Neural cell (in vitro differentiated cells): ENCODE measurements around the gene AREG. TPM values are rescaled to one million over a fixed set of nuclear protein-coding genes. Genes with fewer than 3 reads are reported as not detected.

Experiments used
- H2AFZ ChIP-seq: fragments of 200-600, 300-800 bp; sonication (generic), shearing (Covaris generic); 2 replicates; pipeline ENCODE4 v1.6.0; 2014; ENCODE audit warnings: low read depth, mild to moderate bottlenecking, antibody characterized with exemption, low read length, moderate library complexity
- H3F3A ChIP-seq: fragments of 200-600 bp; shearing (Covaris generic); 2 replicates; pipeline ENCODE4 v1.6.1; 2016; ENCODE audit warnings: mild to moderate bottlenecking, moderate library complexity, mixed read lengths, antibody characterized with exemption, low read length; ENCODE audit not compliant: insufficient read depth, poor library complexity, severe bottlenecking
- H3K27ac ChIP-seq: fragments of 200-600, 300-800 bp; sonication (generic), shearing (Covaris generic); 2 replicates; pipeline ENCODE4 v1.5.1; 2014; ENCODE audit warnings: mild to moderate bottlenecking, low read length, moderate library complexity
- H3K27me3 ChIP-seq: fragments of 300-800, 200-600 bp; sonication (generic), shearing (Covaris generic); 2 replicates; pipeline ENCODE4 v1.6.0; 2014; ENCODE audit warnings: mild to moderate bottlenecking, low read depth, low read length, moderate library complexity; ENCODE audit not compliant: insufficient read depth
- H3K36me3 ChIP-seq: fragments of 300-800, 200-600 bp; sonication (generic), shearing (Covaris generic); 2 replicates; pipeline ENCODE4 v1.5.1; 2014; ENCODE audit warnings: mild to moderate bottlenecking, antibody characterized with exemption, low read length, moderate library complexity; ENCODE audit not compliant: insufficient read depth
- H3K4me2 ChIP-seq: fragments of 300-800, 200-600 bp; sonication (generic), shearing (Covaris generic); 2 replicates; pipeline ENCODE4 v1.6.0; 2014; ENCODE audit warnings: mild to moderate bottlenecking, low read length
- H3K4me3 ChIP-seq: fragments of 300-800, 200-600 bp; sonication (generic), shearing (Covaris generic); 2 replicates; pipeline ENCODE4 v1.5.1; 2014; ENCODE audit warnings: mild to moderate bottlenecking, low read length, moderate library complexity
- H3K79me2 ChIP-seq: fragments of 200-600 bp; shearing (Covaris generic); replicated peaks from 2 replicates; pipeline ENCODE4 v1.6.0; 2014; ENCODE audit warnings: mild to moderate bottlenecking, low read length, moderate library complexity; ENCODE audit not compliant: insufficient read depth
- H3K9ac ChIP-seq: fragments of 300-800, 200-600 bp; sonication (generic), shearing (Covaris generic); 2 replicates; pipeline ENCODE4 v1.6.1; 2016; ENCODE audit warnings: mild to moderate bottlenecking, low read length, mixed read lengths
- H3K9me2 ChIP-seq: fragments of 200-600 bp; shearing (Covaris generic); 2 replicates; pipeline ENCODE4 v1.6.1; 2016; ENCODE audit warnings: mild to moderate bottlenecking, low read length, mixed read lengths; ENCODE audit not compliant: insufficient read depth
- H3K9me3 ChIP-seq: fragments of 200-600, 300-800 bp; sonication (generic), shearing (Covaris generic); 2 replicates; pipeline ENCODE4 v1.6.1; 2016; ENCODE audit warnings: mild to moderate bottlenecking, mixed run types, low read length, moderate library complexity, mixed read lengths
- H4K20me1 ChIP-seq: fragments of 200-600 bp; shearing (Covaris generic); 2 replicates; pipeline ENCODE4 v1.6.1; 2016; ENCODE audit warnings: mild to moderate bottlenecking, mixed run types; ENCODE audit not compliant: insufficient read depth
- EP300 ChIP-seq: fragments of 450-650 bp; conservative IDR thresholded peaks from 2 replicates; pipeline ENCODE4 v1.6.1; 2014; ENCODE audit warnings: antibody characterized with exemption, mild to moderate bottlenecking, moderate library complexity; ENCODE audit not compliant: poor library complexity, severe bottlenecking
- EZH2 ChIP-seq: fragments of 200-600, 300-800 bp; shearing (Covaris generic), sonication (generic); IDR thresholded peaks from 2 replicates; pipeline ENCODE4 v1.6.1; 2014; ENCODE audit warnings: antibody characterized with exemption, low read length, borderline replicate concordance, mild to moderate bottlenecking; ENCODE audit not compliant: insufficient read depth, poor library complexity, severe bottlenecking
- MXI1 ChIP-seq: fragments of 450-650 bp; conservative IDR thresholded peaks from 2 replicates; pipeline ENCODE4 v1.6.1; 2014; ENCODE audit warnings: antibody characterized with exemption, mild to moderate bottlenecking; ENCODE audit not compliant: poor library complexity, severe bottlenecking
- POLR2AphosphoS5 ChIP-seq: IDR thresholded peaks from 2 replicates; pipeline ENCODE4 v1.6.1; 2012
- RAD21 ChIP-seq: fragments of 450-650 bp; conservative IDR thresholded peaks from 2 replicates; pipeline ENCODE4 v1.6.1; 2014; ENCODE audit warnings: antibody characterized with exemption, mild to moderate bottlenecking, moderate library complexity
- SMC3 ChIP-seq: fragments of 450-650 bp; conservative IDR thresholded peaks from 2 replicates; pipeline ENCODE4 v1.6.1; 2014; ENCODE audit warnings: antibody characterized with exemption, mild to moderate bottlenecking, moderate library complexity; ENCODE audit not compliant: poor library complexity
- TAF1 ChIP-seq: IDR thresholded peaks from 2 replicates; pipeline ENCODE4 v1.6.1; 2012; ENCODE audit warnings: low read depth
- polyA plus RNA-seq: library from polyadenylated mRNA; depleted of rRNA; stranded (reverse); fragments of >200 nt; gene quantifications from 2 replicates; pipeline ENCODE4 v1.2.3, GENCODE V29; 2014
- TF ChIP-seq, protein P1 (sequence below): fragments of 450-650 bp; IDR thresholded peaks from 2 replicates; pipeline ENCODE4 v1.5.1; 2014; ENCODE audit warnings: antibody characterized with exemption, mild to moderate bottlenecking, moderate library complexity; ENCODE audit not compliant: poor library complexity, severe bottlenecking
- TF ChIP-seq, protein P2 (sequence below): IDR thresholded peaks from 2 replicates; pipeline ENCODE4 v1.6.1; 2012; ENCODE audit warnings: borderline replicate concordance

Gene AREG
- polyA plus RNA-seq, 1 donor from 2014 or later: not detected

DNA sequence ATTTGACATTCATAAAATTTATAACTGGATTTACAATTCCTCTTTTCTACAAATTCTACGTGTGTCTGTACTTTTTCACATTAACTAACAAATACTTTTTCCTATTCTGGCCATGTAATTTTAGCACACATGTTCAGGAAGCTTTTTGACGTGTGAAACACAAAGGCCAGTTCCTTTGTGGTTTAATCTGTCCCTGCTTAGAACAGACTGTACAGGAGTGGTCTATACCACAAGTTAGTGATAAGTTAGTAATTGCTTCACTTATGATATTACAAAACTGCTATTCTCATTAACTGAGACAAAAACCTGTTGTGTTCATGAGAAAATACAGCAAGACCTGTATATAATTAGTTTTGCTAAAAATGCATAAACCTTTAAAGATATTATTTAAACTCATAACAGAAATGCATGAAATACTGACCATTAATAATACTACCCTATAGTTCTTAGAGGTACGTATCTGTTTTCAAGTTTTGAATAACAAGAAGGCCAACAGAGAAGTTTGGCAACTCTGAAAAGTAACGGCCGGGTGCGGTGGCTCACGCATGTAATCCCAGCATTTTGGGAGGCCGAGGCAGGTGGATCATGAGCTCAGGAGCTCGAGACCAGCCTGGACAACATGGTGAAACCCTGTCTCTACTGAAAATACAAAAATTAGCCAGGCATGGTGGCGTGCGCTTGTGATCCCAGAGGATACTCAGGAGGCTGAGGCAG lies 13.7 kb upstream of the AREG start:
- Histone ChIP-seq H3K4me3 (no peak overlapping the region), H3F3A (no peaks in the 10 kb centered on the region), H3K9me3 (no peaks in the 10 kb centered on the region), H3K79me2 (no peaks in the 10 kb centered on the region), H4K20me1 (no peaks in the 10 kb centered on the region), H2AFZ (no peak overlapping the region), H3K27me3 (no peaks in the 10 kb centered on the region), H3K36me3 (no peaks in the 10 kb centered on the region), H3K27ac (no peak overlapping the region), H3K9me2 (no peaks in the 10 kb centered on the region), H3K4me2 (no peak overlapping the region), H3K9ac (no peak overlapping the region)
- TF ChIP-seq, protein P1, sequence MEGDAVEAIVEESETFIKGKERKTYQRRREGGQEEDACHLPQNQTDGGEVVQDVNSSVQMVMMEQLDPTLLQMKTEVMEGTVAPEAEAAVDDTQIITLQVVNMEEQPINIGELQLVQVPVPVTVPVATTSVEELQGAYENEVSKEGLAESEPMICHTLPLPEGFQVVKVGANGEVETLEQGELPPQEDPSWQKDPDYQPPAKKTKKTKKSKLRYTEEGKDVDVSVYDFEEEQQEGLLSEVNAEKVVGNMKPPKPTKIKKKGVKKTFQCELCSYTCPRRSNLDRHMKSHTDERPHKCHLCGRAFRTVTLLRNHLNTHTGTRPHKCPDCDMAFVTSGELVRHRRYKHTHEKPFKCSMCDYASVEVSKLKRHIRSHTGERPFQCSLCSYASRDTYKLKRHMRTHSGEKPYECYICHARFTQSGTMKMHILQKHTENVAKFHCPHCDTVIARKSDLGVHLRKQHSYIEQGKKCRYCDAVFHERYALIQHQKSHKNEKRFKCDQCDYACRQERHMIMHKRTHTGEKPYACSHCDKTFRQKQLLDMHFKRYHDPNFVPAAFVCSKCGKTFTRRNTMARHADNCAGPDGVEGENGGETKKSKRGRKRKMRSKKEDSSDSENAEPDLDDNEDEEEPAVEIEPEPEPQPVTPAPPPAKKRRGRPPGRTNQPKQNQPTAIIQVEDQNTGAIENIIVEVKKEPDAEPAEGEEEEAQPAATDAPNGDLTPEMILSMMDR: no peak
- no peak for TF ChIP-seq RAD21

DNA sequence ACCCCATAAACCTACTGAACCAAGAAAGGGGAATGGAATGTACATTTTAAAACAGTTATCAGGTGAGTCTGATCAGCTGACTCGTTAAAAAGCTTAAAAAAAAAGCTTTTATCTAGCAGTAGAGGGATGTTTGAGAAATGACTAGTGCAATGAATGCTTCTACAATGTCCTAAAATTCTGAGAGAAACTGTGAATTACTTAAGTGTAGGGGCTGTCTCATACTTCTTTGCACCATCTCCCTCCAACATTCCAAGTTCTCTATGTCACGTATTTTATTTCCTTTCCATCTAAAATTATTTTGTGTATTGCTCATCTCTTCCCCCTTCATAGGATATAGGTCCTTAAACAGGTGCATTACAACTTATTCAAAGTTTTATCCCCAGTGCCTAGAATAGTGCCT lies 11.9 kb upstream of the AREG start:
- H3K9me3 ChIP-seq: no peaks in the 10 kb centered on the region
- H3F3A ChIP-seq: no peaks in the 10 kb centered on the region
- no peak overlapping the region for H3K9ac ChIP-seq
- no peaks in the 10 kb centered on the region for H3K9me2 ChIP-seq
- H2AFZ ChIP-seq: no peak overlapping the region
- no peak overlapping the region for H3K4me2 ChIP-seq
- H3K4me3 ChIP-seq: no peak overlapping the region
- H3K36me3 ChIP-seq: no peaks in the 10 kb centered on the region
- H3K27me3 ChIP-seq: no peaks in the 10 kb centered on the region
- no peak overlapping the region for H3K27ac ChIP-seq
- no peaks in the 10 kb centered on the region for H4K20me1 ChIP-seq
- no peaks in the 10 kb centered on the region for H3K79me2 ChIP-seq
- no peak for TF ChIP-seq MXI1
- TF ChIP-seq TAF1: no peak
- no peak for TF ChIP-seq RAD21
- TF ChIP-seq, protein P2, sequence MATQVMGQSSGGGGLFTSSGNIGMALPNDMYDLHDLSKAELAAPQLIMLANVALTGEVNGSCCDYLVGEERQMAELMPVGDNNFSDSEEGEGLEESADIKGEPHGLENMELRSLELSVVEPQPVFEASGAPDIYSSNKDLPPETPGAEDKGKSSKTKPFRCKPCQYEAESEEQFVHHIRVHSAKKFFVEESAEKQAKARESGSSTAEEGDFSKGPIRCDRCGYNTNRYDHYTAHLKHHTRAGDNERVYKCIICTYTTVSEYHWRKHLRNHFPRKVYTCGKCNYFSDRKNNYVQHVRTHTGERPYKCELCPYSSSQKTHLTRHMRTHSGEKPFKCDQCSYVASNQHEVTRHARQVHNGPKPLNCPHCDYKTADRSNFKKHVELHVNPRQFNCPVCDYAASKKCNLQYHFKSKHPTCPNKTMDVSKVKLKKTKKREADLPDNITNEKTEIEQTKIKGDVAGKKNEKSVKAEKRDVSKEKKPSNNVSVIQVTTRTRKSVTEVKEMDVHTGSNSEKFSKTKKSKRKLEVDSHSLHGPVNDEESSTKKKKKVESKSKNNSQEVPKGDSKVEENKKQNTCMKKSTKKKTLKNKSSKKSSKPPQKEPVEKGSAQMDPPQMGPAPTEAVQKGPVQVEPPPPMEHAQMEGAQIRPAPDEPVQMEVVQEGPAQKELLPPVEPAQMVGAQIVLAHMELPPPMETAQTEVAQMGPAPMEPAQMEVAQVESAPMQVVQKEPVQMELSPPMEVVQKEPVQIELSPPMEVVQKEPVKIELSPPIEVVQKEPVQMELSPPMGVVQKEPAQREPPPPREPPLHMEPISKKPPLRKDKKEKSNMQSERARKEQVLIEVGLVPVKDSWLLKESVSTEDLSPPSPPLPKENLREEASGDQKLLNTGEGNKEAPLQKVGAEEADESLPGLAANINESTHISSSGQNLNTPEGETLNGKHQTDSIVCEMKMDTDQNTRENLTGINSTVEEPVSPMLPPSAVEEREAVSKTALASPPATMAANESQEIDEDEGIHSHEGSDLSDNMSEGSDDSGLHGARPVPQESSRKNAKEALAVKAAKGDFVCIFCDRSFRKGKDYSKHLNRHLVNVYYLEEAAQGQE: no peak

DNA sequence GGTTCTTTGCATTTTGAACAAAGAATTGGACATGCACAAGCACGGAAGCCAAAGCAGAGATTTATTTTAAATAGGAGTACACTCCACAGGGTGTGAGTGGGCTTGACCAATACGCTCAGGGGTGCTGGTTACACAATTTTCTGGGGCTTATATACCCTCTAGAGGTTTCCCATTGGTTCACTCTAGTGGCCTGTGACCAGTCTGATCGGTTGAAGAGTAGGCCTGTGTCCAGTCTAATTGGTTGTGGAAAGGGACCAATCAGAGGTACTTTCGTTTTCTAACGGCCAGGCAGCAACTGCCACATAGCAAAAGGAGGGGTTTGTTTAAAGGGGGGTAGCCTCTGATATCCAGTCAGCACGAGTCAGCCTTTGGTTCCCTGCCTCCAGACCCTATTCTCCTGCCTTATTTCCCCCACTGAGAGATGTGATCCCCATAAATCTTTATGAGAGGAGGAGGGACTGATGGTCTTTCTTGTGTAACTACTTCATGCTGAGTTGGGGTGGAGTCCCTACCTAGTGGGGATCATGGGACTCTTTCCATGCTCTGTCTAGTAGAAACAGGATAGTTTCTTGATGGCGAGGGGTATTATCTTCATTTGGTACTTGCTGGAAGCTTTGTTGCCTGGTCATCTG lies 11.3 kb upstream of the AREG start:
- Histone ChIP-seq H3K36me3 (no peaks in the 10 kb centered on the region), H3K27ac (no peak overlapping the region), H3K4me3 (no peak overlapping the region), H3K9me2 (no peaks in the 10 kb centered on the region), H3K4me2 (no peak overlapping the region), H2AFZ (no peak overlapping the region), H3K9me3 (no peaks in the 10 kb centered on the region), H3F3A (no peaks in the 10 kb centered on the region), H3K27me3 (no peaks in the 10 kb centered on the region), H3K79me2 (no peaks in the 10 kb centered on the region), H4K20me1 (no peaks in the 10 kb centered on the region), H3K9ac (no peak overlapping the region)
- TF ChIP-seq, protein P2: no peak
- TF ChIP-seq TAF1 (no peak), RAD21 (no peak), POLR2AphosphoS5 (no peak), EP300 (no peak), MXI1 (no peak), EZH2 (no peak), SMC3 (no peak)
- TF ChIP-seq, protein P1: no peak
